DOHH2 (cell line): ENCODE measurements around the gene IFI44.

Experiments
- H3F3A ChIP-seq: fragments of 200-600 bp; sonication (generic), shearing (Covaris generic); 2 replicates; pipeline ENCODE4 v1.6.0; 2016; ENCODE audit warnings: antibody characterized with exemption, mild to moderate bottlenecking; ENCODE audit not compliant: control insufficient read depth, insufficient read depth
- H3K27ac ChIP-seq: fragments of 200-600 bp; sonication (generic); 2 replicates; pipeline ENCODE4 v1.5.1; 2014; ENCODE audit warnings: low read depth, mild to moderate bottlenecking, low read length, moderate library complexity
- H3K27me3 ChIP-seq: fragments of 200-600 bp; sonication (generic); 2 replicates; pipeline ENCODE4 v1.6.1; 2014; ENCODE audit warnings: mild to moderate bottlenecking, low read length, mixed read lengths; ENCODE audit not compliant: control insufficient read depth
- H3K36me3 ChIP-seq: fragments of 200-600 bp; sonication (generic); 2 replicates; pipeline ENCODE4 v1.6.1; 2014; ENCODE audit warnings: mild to moderate bottlenecking, low read length, moderate library complexity, mixed read lengths; ENCODE audit not compliant: control insufficient read depth
- H3K4me1 ChIP-seq: fragments of 200-600 bp; sonication (generic); 2 replicates; pipeline ENCODE4 v1.6.1; 2014; ENCODE audit warnings: mild to moderate bottlenecking, low read length, mixed read lengths; ENCODE audit not compliant: control insufficient read depth
- H3K4me2 ChIP-seq: fragments of 200-600 bp; sonication (generic); 2 replicates; pipeline ENCODE4 v1.6.0; 2014; ENCODE audit warnings: mild to moderate bottlenecking, low read length, moderate library complexity
- H3K4me3 ChIP-seq: fragments of 200-600 bp; sonication (generic); 2 replicates; pipeline ENCODE4 v1.5.1; 2014; ENCODE audit warnings: mild to moderate bottlenecking, low read length, mixed read lengths
- H3K79me2 ChIP-seq: fragments of 200-600 bp; sonication (generic); 2 replicates; pipeline ENCODE4 v1.6.1; 2014; ENCODE audit warnings: mild to moderate bottlenecking, low read length, mixed read lengths; ENCODE audit not compliant: control insufficient read depth
- H3K9me2 ChIP-seq: fragments of 200-600 bp; sonication (generic); replicated peaks from 2 replicates; pipeline ENCODE4 v1.6.1; 2014; ENCODE audit warnings: mild to moderate bottlenecking, low read length, mixed read lengths; ENCODE audit not compliant: control insufficient read depth
- H3K9me3 ChIP-seq: fragments of 200-600 bp; sonication (generic); 2 replicates; pipeline ENCODE4 v1.6.1; 2014; ENCODE audit warnings: antibody characterized with exemption, low read length, mixed read lengths; ENCODE audit not compliant: control insufficient read depth, insufficient read depth
- H4K20me1 ChIP-seq: fragments of 200-600 bp; sonication (generic); 2 replicates; pipeline ENCODE4 v1.6.0; 2014; ENCODE audit warnings: low read depth, mild to moderate bottlenecking, antibody characterized with exemption, low read length, moderate library complexity; ENCODE audit not compliant: control insufficient read depth, insufficient read depth
- EZH2phosphoT487 ChIP-seq: fragments of 200-600 bp; sonication (generic); IDR thresholded peaks from 2 replicates; pipeline ENCODE4 v1.6.1; 2017; ENCODE audit warnings: borderline replicate concordance, mild to moderate bottlenecking, antibody characterized with exemption, low read length, moderate library complexity, mixed read lengths
- TF ChIP-seq, protein P1 (sequence below): fragments of 200-600 bp; sonication (generic); IDR thresholded peaks from one replicate; pipeline ENCODE4 v1.5.1; 2014; ENCODE audit warnings: antibody characterized with exemption, mild to moderate bottlenecking, low read depth, low read length; ENCODE audit not compliant: poor library complexity, severe bottlenecking

IFI44 gene

DNA sequence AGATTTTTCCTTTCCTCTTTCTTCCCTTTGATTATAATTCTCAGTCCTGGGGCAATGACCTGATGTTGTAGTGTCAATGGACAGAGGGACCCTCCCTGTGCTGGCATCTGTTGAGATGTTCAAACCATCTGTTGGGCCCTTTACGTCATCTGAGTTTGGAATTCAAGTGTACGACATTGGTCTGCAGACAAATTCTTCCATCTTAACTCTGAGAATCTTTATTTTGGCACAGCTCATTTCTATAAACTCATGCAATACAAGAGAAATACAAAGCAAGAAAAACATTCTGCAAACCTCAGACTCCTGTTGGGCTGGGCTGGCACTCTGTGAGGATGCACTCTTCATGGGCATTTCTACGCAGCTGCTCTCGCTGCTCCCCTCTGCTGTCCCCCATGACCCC is 54.2 kb downstream of the IFI44 start:
- no peaks in the 10 kb centered on the region for H4K20me1 ChIP-seq
- no peaks in the 10 kb centered on the region for H3K36me3 ChIP-seq
- no peaks in the 10 kb centered on the region for H3K27me3 ChIP-seq
- no peak overlapping the region for H3K27ac ChIP-seq
- no peaks in the 10 kb centered on the region for H3K9me2 ChIP-seq
- H3K4me2 ChIP-seq = no peak overlapping the region
- H3K79me2 ChIP-seq = no peaks in the 10 kb centered on the region
- no peaks in the 10 kb centered on the region; the same call in 1 of the 2 replicates for H3K9me3 ChIP-seq
- TF ChIP-seq, protein P1, sequence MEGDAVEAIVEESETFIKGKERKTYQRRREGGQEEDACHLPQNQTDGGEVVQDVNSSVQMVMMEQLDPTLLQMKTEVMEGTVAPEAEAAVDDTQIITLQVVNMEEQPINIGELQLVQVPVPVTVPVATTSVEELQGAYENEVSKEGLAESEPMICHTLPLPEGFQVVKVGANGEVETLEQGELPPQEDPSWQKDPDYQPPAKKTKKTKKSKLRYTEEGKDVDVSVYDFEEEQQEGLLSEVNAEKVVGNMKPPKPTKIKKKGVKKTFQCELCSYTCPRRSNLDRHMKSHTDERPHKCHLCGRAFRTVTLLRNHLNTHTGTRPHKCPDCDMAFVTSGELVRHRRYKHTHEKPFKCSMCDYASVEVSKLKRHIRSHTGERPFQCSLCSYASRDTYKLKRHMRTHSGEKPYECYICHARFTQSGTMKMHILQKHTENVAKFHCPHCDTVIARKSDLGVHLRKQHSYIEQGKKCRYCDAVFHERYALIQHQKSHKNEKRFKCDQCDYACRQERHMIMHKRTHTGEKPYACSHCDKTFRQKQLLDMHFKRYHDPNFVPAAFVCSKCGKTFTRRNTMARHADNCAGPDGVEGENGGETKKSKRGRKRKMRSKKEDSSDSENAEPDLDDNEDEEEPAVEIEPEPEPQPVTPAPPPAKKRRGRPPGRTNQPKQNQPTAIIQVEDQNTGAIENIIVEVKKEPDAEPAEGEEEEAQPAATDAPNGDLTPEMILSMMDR = no peak
- no peak for TF ChIP-seq EZH2phosphoT487
- H3F3A ChIP-seq = no peaks in the 10 kb centered on the region
- no peaks in the 10 kb centered on the region for H3K4me1 ChIP-seq
- H3K4me3 ChIP-seq = no peak overlapping the region

DNA sequence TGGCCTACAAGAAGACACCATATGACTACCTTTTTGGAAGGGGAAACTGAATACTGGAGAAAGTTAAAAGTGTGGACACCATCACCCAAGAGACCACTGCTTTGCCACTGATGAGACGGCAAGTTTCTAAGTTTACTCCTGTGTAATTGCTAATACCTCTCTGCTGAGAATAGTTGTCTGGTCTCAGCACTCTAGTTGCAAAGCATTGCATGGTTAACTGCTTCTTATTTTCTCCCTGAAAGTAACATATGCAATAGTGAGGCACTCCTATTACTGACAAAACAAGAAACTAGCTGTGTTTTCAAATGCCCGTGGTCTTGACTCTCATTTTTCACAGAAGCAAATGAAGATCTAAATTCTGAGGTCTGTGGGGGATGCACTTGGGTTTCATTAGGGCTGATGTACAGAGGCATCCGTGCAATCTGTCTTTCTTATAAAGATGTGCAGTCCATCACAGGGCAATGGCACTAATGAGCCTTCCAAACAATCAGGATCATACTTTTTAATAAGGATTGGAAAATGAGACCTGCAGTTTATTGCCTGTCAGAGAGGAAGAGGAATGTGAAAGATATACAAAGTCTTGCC is 62.9 kb downstream of the IFI44 start:
- H3K36me3 ChIP-seq = no peaks in the 10 kb centered on the region
- no peaks in the 10 kb centered on the region for H4K20me1 ChIP-seq
- no peak overlapping the region for H3K27ac ChIP-seq
- no peak overlapping the region for H3K4me3 ChIP-seq
- H3K27me3 ChIP-seq = no peaks in the 10 kb centered on the region
- H3K4me2 ChIP-seq = no peak overlapping the region
- H3F3A ChIP-seq = no peaks in the 10 kb centered on the region
- H3K9me2 ChIP-seq = no peaks in the 10 kb centered on the region
- TF ChIP-seq, protein P1 = no peak
- TF ChIP-seq EZH2phosphoT487 = no peak
- H3K79me2 ChIP-seq = no peaks in the 10 kb centered on the region
- no peaks in the 10 kb centered on the region for H3K9me3 ChIP-seq
- no peaks in the 10 kb centered on the region for H3K4me1 ChIP-seq

DNA sequence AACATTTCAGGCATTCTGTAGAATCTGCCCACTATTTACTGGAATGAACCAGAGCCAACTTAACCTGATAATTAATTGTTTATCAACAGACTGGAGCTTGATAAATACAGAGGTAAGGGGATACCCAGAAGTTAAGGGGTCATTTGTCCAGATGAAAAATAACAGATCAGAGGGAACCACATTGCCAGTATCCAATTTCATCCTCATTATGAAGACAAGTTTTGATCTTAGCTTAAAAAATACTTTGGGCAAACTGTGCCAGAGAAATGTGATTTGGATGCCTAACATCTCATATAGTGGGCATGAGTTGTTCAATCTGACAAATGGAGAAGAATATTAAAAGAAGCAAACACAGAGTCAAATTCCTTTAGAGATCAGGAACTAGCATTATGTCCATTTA is 63.7 kb downstream of the IFI44 start:
- Histone ChIP-seq H3K9me2 (no peaks in the 10 kb centered on the region), H3K36me3 (no peaks in the 10 kb centered on the region), H3K27me3 (no peaks in the 10 kb centered on the region), H3K27ac (no peak overlapping the region), H3K79me2 (no peaks in the 10 kb centered on the region), H3K4me1 (no peaks in the 10 kb centered on the region), H3K4me2 (no peak overlapping the region), H3F3A (no peaks in the 10 kb centered on the region), H3K9me3 (no peaks in the 10 kb centered on the region), H4K20me1 (no peaks in the 10 kb centered on the region), H3K4me3 (no peak overlapping the region)
- TF ChIP-seq EZH2phosphoT487 = no peak
- TF ChIP-seq, protein P1 = no peak
